ENCODE measurements around the gene PER3. TPM values are rescaled to one million over a fixed set of nuclear protein-coding genes. Genes with fewer than 3 reads are reported as not detected.

PER3 gene
- total and polyA plus RNA-seq, 2 of the 13 experiments (the other 11 are each of a cell fraction or from before 2014, with no cell fraction given): 3.0 to 6.0 TPM

DNA sequence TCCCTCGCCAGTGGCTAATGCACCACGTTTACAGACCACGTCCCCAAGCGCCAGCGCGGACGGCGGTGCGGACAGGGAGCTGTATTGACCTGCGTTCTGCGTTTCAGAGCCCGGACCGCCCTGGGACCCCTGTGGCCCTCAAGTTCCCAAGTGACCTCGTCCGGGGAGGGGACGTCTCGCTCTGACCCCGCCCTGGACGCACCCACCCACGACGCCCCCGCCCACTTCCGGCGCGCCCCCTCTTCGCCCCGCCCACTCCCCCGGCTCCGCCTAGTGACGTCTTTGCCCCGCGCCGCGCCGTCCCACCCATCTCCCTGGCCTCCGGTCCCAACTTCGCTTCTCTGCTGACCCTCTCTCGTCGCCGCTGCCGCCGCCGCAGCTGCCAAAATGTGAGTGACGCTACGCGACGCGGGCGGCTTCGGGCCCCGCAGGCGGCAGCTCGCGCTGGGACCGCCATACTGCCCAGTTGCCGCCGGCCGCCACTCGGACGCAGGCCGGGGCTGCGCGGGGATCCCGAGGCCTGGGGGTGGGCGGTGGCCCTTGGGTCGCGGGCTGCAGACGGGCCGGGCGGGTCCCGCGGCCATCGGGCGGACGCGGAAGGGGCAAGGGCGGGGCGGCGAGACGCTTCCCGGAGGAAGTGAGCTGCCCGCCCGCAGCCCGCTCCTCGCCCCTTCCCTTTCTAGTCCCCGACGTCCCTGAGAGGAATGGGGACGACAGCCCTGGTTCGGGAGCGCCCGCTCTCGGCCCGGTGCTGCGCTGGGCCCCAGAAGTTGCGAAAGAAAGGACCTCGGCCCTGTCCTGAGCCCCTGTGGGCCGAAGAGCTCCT, 12.9 kb upstream of the PER3 start, which contains the start of gene VAMP3 (continued):
- TF ChIP-seq CEBPB (IDR thresholded peaks at IDR 0.05; ENCODE audit: borderline replicate concordance, low read depth, low read length): peak; percentile 69; the same call in 1 of the 2 replicates
- peak; percentile 82; the same call in 1 of the 2 replicates for TF ChIP-seq ZNF724P (CRISPR knock-in tag; IDR thresholded peaks at IDR 0.05; ENCODE audit: borderline replicate concordance)
- peak; percentile 78 for TF ChIP-seq POLR2G (IDR thresholded peaks at IDR 0.05; ENCODE audit: low read depth, low read length)
- no peak for TF ChIP-seq KDM3A (CRISPR knock-in tag; IDR thresholded peaks at IDR 0.05; ENCODE audit: low read depth)
- TF ChIP-seq FOSL2 (CRISPR knock-in tag; IDR thresholded peaks at IDR 0.05): 0 out of 2 replicates have a peak, but pooled peaks have one; percentile 18
- TF ChIP-seq, protein P1, sequence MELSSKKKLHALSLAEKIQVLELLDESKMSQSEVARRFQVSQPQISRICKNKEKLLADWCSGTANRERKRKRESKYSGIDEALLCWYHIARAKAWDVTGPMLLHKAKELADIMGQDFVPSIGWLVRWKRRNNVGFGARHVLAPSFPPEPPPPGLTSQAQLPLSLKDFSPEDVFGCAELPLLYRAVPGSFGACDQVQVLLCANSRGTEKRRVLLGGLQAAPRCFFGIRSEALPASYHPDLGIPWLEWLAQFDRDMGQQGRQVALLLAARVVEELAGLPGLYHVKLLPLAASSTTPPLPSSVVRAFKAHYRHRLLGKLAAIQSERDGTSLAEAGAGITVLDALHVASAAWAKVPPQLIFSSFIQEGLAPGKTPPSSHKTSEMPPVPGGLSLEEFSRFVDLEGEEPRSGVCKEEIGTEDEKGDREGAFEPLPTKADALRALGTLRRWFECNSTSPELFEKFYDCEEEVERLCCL (CRISPR knock-in tag; IDR thresholded peaks at IDR 0.05; ENCODE audit: borderline replicate concordance): no peak
- TF ChIP-seq ISX (CRISPR knock-in tag; conservative IDR thresholded peaks at IDR 0.05): no peak
- peak; percentile 82 for TF ChIP-seq SAP130 (CRISPR knock-in tag; IDR thresholded peaks at IDR 0.05; ENCODE audit: low read depth)
- no peak for TF ChIP-seq NR1H2 (CRISPR knock-in tag; IDR thresholded peaks at IDR 0.05; ENCODE audit: borderline replicate concordance, low read depth)
- TF ChIP-seq, protein P2, sequence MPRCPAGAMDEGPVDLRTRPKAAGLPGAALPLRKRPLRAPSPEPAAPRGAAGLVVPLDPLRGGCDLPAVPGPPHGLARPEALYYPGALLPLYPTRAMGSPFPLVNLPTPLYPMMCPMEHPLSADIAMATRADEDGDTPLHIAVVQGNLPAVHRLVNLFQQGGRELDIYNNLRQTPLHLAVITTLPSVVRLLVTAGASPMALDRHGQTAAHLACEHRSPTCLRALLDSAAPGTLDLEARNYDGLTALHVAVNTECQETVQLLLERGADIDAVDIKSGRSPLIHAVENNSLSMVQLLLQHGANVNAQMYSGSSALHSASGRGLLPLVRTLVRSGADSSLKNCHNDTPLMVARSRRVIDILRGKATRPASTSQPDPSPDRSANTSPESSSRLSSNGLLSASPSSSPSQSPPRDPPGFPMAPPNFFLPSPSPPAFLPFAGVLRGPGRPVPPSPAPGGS (CRISPR knock-in tag; IDR thresholded peaks at IDR 0.05): peak; percentile 65; the same call in 1 of the 2 replicates
- no peak for TF ChIP-seq MED8 (CRISPR knock-in tag; IDR thresholded peaks at IDR 0.05; ENCODE audit: insufficient replicate concordance)
- no peak; the same call in 1 of the 2 replicates for TF ChIP-seq ZNF746 (CRISPR knock-in tag; IDR thresholded peaks at IDR 0.05)
- 0 out of 2 replicates have a peak, but pooled peaks have one; percentile 26 for TF ChIP-seq KLF9 (CRISPR knock-in tag; IDR thresholded peaks at IDR 0.05; ENCODE audit: low read depth)
- TF ChIP-seq KMT2A (CRISPR knock-in tag; IDR thresholded peaks at IDR 0.05): peak; percentile 75; the same call in 1 of the 2 replicates
- no peak for TF ChIP-seq TOPORS (CRISPR knock-in tag; IDR thresholded peaks at IDR 0.05)
- no peak for TF ChIP-seq ZNF572 (CRISPR knock-in tag; IDR thresholded peaks at IDR 0.05)
- TF ChIP-seq, protein P3, sequence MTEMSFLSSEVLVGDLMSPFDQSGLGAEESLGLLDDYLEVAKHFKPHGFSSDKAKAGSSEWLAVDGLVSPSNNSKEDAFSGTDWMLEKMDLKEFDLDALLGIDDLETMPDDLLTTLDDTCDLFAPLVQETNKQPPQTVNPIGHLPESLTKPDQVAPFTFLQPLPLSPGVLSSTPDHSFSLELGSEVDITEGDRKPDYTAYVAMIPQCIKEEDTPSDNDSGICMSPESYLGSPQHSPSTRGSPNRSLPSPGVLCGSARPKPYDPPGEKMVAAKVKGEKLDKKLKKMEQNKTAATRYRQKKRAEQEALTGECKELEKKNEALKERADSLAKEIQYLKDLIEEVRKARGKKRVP (CRISPR knock-in tag; IDR thresholded peaks at IDR 0.05): no peak
- TF ChIP-seq, protein P4, sequence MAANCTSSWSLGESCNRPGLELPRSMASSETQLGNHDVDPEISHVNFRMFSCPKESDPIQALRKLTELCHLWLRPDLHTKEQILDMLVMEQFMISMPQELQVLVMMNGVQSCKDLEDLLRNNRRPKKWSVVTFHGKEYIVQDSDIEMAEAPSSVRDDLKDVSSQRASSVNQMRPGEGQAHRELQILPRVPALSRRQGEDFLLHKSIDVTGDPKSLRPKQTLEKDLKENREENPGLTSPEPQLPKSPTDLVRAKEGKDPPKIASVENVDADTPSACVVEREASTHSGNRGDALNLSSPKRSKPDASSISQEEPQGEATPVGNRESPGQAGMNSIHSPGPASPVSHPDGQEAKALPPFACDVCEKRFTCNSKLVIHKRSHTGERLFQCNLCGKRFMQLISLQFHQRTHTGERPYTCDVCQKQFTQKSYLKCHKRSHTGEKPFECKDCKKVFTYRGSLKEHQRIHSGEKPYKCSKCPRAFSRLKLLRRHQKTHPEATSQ (CRISPR knock-in tag; IDR thresholded peaks at IDR 0.05; ENCODE audit: borderline replicate concordance): no peak
- no peak for TF ChIP-seq HOXA7 (CRISPR knock-in tag; IDR thresholded peaks at IDR 0.05)
- TF ChIP-seq, protein P5, sequence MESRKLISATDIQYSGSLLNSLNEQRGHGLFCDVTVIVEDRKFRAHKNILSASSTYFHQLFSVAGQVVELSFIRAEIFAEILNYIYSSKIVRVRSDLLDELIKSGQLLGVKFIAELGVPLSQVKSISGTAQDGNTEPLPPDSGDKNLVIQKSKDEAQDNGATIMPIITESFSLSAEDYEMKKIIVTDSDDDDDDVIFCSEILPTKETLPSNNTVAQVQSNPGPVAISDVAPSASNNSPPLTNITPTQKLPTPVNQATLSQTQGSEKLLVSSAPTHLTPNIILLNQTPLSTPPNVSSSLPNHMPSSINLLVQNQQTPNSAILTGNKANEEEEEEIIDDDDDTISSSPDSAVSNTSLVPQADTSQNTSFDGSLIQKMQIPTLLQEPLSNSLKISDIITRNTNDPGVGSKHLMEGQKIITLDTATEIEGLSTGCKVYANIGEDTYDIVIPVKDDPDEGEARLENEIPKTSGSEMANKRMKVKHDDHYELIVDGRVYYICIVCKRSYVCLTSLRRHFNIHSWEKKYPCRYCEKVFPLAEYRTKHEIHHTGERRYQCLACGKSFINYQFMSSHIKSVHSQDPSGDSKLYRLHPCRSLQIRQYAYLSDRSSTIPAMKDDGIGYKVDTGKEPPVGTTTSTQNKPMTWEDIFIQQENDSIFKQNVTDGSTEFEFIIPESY (CRISPR knock-in tag; IDR thresholded peaks at IDR 0.05): peak; percentile 61
- TF ChIP-seq ZNF768 (CRISPR knock-in tag; IDR thresholded peaks at IDR 0.05): peak; percentile 35; the same call in 1 of the 2 replicates
- TF ChIP-seq HCFC1 (IDR thresholded peaks at IDR 0.05; ENCODE audit: low read depth, low read length): peak; percentile 30; the same call in 1 of the 2 replicates
- no peak for TF ChIP-seq ZFAT (CRISPR knock-in tag; conservative IDR thresholded peaks at IDR 0.05)
